GM21367 (cell line): ENCODE data around the gene ZNF438.
"Not testable (repeated sequence)": the region's sequence is repeated elsewhere in the genome, so short reads cannot be mapped to it uniquely, and the experiment has no call there.

ENCODE experiments used
- ATAC-seq: cut with Tn5 transposase; IDR thresholded peaks from one replicate; pipeline ENCODE4 v1.9.1; 2021; ENCODE audit not compliant: unreplicated experiment

ZNF438 gene

GRCh38 chr10:30812018-30812851, 219.4 kb downstream of the ZNF438 start:
- no peak for ATAC-seq

- ATAC-seq, result no peak
Observed at GRCh38 chr10:30811276-30812017, 220.2 kb downstream of the ZNF438 start.

- no peak for ATAC-seq
Observed at GRCh38 chr10:30810416-30810815, 221.2 kb downstream of the ZNF438 start.

- no peak for ATAC-seq
Observed at GRCh38 chr10:30806850-30807249, 224.8 kb downstream of the ZNF438 start.

GRCh38 chr10:30805061-30805460, 226.6 kb downstream of the ZNF438 start:
- ATAC-seq, result no peak

- no peak for ATAC-seq
Observed at GRCh38 chr10:30804478-30805055, 227.1 kb downstream of the ZNF438 start.

GRCh38 chr10:30803892-30804322, 227.8 kb downstream of the ZNF438 start:
- ATAC-seq, result no peak

- ATAC-seq, result no peak
Observed at GRCh38 chr10:30803058-30803457, 228.6 kb downstream of the ZNF438 start.

GRCh38 chr10:30800368-30800767, 231.3 kb downstream of the ZNF438 start:
- no peak for ATAC-seq

- ATAC-seq, result no peak
Observed at GRCh38 chr10:30798646-30799185, 232.9 kb downstream of the ZNF438 start.

- not testable (repeated sequence) for ATAC-seq
Observed at GRCh38 chr10:30795024-30795423, 236.6 kb downstream of the ZNF438 start.
